ENCODE measurements around the gene DGUOK.

Gene DGUOK

GRCh38 chr2:73915437-73915993, 11.2 kb upstream of the DGUOK start:
- DNase-seq (ENCODE audit: insufficient read length) (no peak), FAIRE-seq (no peak)
- no peak for TF ChIP-seq TAF1 (IDR thresholded peaks at IDR 0.05; ENCODE audit: borderline replicate concordance, low read depth, low read length)
- no peak for TF ChIP-seq POLR2A (IDR thresholded peaks at IDR 0.05; ENCODE audit: low read depth, low read length)
- TF ChIP-seq POLR2AphosphoS5 (IDR thresholded peaks at IDR 0.05; ENCODE audit: low read depth, low read length), result no peak

GRCh38 chr2:73916666-73917065, 10.0 kb upstream of the DGUOK start:
- DNase-seq (ENCODE audit: insufficient read length), result no peak
- TF ChIP-seq POLR2A (IDR thresholded peaks at IDR 0.05; ENCODE audit: low read depth, low read length), result no peak
- no peak for TF ChIP-seq TAF1 (IDR thresholded peaks at IDR 0.05; ENCODE audit: borderline replicate concordance, low read depth, low read length)
- no peak for TF ChIP-seq POLR2AphosphoS5 (IDR thresholded peaks at IDR 0.05; ENCODE audit: low read depth, low read length)
- no peak for FAIRE-seq

GRCh38 chr2:73917296-73917695, 9.4 kb upstream of the DGUOK start:
- no peak for FAIRE-seq
- TF ChIP-seq POLR2A (IDR thresholded peaks at IDR 0.05; ENCODE audit: low read depth, low read length), result no peak
- TF ChIP-seq POLR2AphosphoS5 (IDR thresholded peaks at IDR 0.05; ENCODE audit: low read depth, low read length), result no peak
- no peak for TF ChIP-seq TAF1 (IDR thresholded peaks at IDR 0.05; ENCODE audit: borderline replicate concordance, low read depth, low read length)
- DNase-seq (ENCODE audit: insufficient read length), result no peak

- TF ChIP-seq TAF1 (IDR thresholded peaks at IDR 0.05; ENCODE audit: borderline replicate concordance, low read depth, low read length) (no peak), POLR2A (IDR thresholded peaks at IDR 0.05; ENCODE audit: low read depth, low read length) (no peak), POLR2AphosphoS5 (IDR thresholded peaks at IDR 0.05; ENCODE audit: low read depth, low read length) (no peak)
- FAIRE-seq, result peak; percentile 21
- DNase-seq (ENCODE audit: insufficient read length), result no peak
Measured at GRCh38 chr2:73917696-73918207, 8.9 kb upstream of the DGUOK start.

GRCh38 chr2:73918856-73919255, 7.8 kb upstream of the DGUOK start:
- FAIRE-seq (peak; percentile 76), DNase-seq (ENCODE audit: insufficient read length) (no peak)
- TF ChIP-seq POLR2A (IDR thresholded peaks at IDR 0.05; ENCODE audit: low read depth, low read length) (no peak), POLR2AphosphoS5 (IDR thresholded peaks at IDR 0.05; ENCODE audit: low read depth, low read length) (no peak), TAF1 (IDR thresholded peaks at IDR 0.05; ENCODE audit: borderline replicate concordance, low read depth, low read length) (no peak)

GRCh38 chr2:73919596-73920228, 7.0 kb upstream of the DGUOK start:
- TF ChIP-seq TAF1 (IDR thresholded peaks at IDR 0.05; ENCODE audit: borderline replicate concordance, low read depth, low read length), result no peak
- TF ChIP-seq POLR2AphosphoS5 (IDR thresholded peaks at IDR 0.05; ENCODE audit: low read depth, low read length), result no peak
- TF ChIP-seq POLR2A (IDR thresholded peaks at IDR 0.05; ENCODE audit: low read depth, low read length), result no peak
- DNase-seq (ENCODE audit: insufficient read length), result no peak
- FAIRE-seq, result no peak

- TF ChIP-seq TAF1 (IDR thresholded peaks at IDR 0.05; ENCODE audit: borderline replicate concordance, low read depth, low read length) (no peak), POLR2A (IDR thresholded peaks at IDR 0.05; ENCODE audit: low read depth, low read length) (no peak), POLR2AphosphoS5 (IDR thresholded peaks at IDR 0.05; ENCODE audit: low read depth, low read length) (no peak)
- DNase-seq (ENCODE audit: insufficient read length), result no peak
- FAIRE-seq, result peak; percentile 5
Measured at GRCh38 chr2:73920577-73921545, 5.8 kb upstream of the DGUOK start.

GRCh38 chr2:73921581-73921980, 5.1 kb upstream of the DGUOK start:
- no peak for TF ChIP-seq TAF1 (IDR thresholded peaks at IDR 0.05; ENCODE audit: borderline replicate concordance, low read depth, low read length)

GRCh38 chr2:73922681-73923080, 4.0 kb upstream of the DGUOK start:
- no peak for FAIRE-seq
- TF ChIP-seq TAF1 (IDR thresholded peaks at IDR 0.05; ENCODE audit: borderline replicate concordance, low read depth, low read length) (no peak), POLR2AphosphoS5 (IDR thresholded peaks at IDR 0.05; ENCODE audit: low read depth, low read length) (no peak), POLR2A (IDR thresholded peaks at IDR 0.05; ENCODE audit: low read depth, low read length) (no peak)
- no peak for DNase-seq (ENCODE audit: insufficient read length)

More at GRCh38 chr2:73921581-73921980, 5.1 kb upstream of the DGUOK start:
- DNase-seq (ENCODE audit: insufficient read length) (no peak), FAIRE-seq (no peak)

- TF ChIP-seq TAF1 (IDR thresholded peaks at IDR 0.05; ENCODE audit: borderline replicate concordance, low read depth, low read length), result no peak
- no peak for TF ChIP-seq POLR2AphosphoS5 (IDR thresholded peaks at IDR 0.05; ENCODE audit: low read depth, low read length)
- TF ChIP-seq POLR2A (IDR thresholded peaks at IDR 0.05; ENCODE audit: low read depth, low read length), result no peak
- FAIRE-seq, result no peak
- DNase-seq (ENCODE audit: insufficient read length), result no peak
Measured at GRCh38 chr2:73925033-73925704, 1.5 kb upstream of the DGUOK start.

All from GM12892 (cell line).